T1000 (cell line): ENCODE data around the gene SPATA31E1.
"Not testable (repeated sequence)": the region's sequence is repeated elsewhere in the genome, so short reads cannot be mapped to it uniquely, and the experiment has no call there.

ENCODE experiments used
- DNase-seq: peaks from one replicate; lab custom pipeline; 2025; ENCODE audit warnings: mixed read lengths; lab: John Stamatoyannopoulos, UW

SPATA31E1 gene

DNA sequence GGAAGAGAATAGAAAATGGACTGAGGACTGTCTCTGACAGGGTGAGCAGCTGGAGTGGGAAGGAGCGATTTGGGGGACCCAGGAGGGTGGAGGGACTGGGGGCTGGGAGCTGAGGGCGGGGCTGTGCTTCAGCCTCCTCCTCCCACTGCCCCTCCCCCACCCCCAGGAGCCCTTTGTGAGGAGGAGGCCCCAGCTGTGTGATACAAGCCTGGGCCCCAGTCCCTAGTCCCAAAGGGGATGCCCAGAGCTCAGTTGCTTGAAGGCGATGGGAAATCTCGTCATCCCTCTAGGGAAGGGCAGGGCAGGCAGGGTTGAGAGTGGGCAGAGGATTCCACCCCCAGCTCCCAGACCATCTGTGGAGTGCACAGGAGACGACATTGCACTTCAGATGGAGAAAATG is at the start of gene SPATA31E1:
TSS of gene SPATA31E1 (plus strand) at position 251 of the 400 bp plus-strand sequence. CDS start at position 266, 15 bp downstream.
- no peak for DNase-seq

DNA sequence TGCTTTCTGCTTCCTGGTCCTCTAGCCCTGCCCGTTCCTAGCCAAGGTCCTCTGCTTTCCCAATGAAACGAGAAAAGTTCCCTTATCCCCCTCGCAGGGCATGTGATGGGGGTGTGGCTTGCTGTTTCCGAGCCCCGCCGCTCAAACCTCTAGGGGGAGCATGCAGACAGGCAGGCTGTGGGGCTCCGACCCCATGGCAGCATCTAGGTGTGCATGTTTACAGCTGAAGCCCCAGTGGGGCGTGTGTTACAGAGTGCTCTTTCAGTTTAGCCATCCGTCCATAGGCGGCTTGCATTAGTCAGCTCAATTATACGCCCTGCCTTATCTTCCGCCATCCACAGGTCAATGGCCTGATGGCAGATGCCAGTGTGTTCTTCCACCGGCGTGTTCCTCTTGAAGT is 48.3 kb upstream of the SPATA31E1 start:
- no peak for DNase-seq

DNA sequence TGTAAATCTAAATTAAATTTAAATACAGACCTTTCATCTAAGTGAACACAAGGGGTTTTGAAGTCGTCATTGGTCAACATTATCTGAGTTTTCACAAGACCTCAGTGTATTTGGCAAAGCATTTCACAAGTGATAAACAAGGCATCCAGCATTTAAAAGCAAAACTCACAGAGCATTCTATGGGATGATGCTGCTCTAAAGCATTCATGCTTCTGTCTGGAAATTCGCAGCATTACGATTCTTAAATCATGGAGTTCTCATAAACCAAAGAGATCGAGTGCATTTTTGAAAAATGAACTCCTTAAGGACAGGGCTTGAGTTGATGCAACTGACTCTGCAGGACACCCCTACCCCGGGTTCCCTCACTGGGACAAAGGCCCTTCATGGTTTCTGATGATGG is 46.1 kb upstream of the SPATA31E1 start:
- no peak for DNase-seq

DNA sequence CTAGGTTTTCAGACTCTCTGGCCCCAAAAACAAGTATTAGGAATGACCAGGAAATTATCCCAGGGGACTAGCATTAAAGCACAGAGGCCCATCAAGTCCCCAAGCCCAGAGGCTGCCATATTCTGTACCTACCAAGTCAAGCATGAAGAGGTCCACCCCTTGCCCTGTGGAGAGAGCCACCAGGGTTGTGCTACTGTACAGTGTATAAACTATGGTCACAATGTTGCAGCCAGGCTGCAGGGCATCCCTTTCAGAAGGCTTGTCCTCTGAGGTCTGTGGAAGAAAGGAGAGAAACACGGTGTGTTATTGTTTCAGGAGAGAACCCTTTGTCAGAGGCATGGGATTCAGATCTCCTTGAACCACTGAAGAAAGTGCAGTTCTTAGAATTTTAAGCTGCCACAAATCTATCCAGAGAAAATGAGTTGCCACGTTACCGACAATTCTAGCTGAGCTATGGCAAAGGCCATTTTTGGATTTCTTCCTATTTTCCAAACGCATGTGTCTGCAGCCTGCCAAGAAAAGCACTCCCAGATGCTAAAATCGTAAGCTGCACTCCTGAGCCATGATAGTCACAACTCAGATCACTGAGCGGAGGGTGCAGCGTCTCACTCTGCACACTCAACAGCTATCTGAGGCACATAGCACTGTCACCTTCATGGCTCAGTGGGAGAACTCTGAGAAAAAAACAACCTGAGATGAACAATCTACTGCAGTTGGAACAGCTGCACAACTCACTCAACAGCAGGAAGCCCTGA is 45.5 kb upstream of the SPATA31E1 start:
- no peak for DNase-seq

DNA sequence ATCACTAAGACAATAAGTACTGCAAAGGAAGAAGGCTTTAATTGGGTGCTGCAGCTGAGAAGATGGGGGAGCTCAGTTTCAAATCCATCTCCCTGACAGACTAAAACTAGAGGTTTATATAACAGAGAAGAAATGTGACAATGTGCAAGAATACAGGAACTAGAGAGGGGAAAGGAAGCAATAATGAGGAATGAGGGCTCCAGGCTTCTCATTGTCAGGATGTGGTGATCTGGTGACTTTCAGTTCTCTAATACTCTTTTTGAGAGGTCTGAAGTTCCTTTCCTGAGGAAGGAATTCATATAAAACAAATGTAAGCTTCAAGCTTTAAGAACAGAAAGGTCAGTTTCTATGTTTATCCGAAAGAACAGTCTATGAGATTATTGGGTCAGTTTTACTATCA is 42.5 kb upstream of the SPATA31E1 start:
- DNase-seq = no peak

DNA sequence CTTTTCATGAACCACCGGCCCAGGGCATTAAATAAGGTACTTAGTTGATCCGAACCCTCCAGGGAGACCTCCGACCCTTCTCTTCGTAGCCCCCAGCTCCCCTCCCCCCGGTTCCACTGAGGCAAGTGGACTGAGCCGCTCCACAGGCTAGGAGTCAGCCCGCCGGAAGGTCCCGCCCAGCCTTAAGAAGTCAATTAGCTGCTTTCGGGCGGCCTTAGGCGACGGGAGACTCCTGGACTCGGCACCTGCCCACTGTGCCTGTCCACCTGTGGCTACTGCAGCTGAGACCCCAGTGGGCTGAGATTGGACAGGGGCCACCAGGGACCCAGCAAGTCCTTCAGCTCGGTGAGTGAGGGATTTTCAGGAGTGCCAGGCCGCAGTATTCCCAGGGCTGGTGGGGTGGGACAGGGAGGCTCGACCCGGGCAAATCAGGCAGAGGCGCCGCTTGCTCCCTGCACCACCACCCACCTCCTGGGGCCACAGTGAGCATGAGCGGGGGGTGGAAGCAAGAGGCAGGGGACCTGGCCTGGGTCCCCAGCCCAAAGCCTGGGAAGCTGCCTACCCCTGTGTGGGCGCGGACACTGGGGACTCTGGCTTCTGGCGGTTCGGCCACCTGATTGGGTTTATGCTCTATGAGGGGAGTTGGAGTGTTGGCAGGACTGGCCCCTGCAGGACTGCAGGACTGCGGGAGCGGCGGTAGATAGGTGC is 39.6 kb upstream of the SPATA31E1 start:
- no peak for DNase-seq

DNA sequence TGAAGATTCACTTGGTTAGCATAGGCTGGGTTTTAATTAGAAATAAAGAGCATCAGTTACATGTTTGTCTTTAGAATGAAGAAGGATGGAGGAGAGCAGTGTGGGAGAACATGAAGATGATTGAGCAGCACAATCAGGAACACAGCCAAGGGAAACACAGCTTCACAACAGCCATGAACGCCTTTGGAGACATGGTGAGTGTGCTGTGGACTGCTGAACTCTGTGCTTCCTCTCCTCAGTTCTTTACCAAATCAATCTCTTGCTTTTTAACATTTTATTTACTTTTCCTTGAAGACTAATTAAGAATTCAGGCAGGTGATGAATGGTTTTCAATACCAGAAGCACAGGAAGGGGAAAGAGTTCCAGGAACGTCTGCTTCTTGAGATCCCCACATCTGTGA is 38.2 kb upstream of the SPATA31E1 start:
- no peak for DNase-seq

DNA sequence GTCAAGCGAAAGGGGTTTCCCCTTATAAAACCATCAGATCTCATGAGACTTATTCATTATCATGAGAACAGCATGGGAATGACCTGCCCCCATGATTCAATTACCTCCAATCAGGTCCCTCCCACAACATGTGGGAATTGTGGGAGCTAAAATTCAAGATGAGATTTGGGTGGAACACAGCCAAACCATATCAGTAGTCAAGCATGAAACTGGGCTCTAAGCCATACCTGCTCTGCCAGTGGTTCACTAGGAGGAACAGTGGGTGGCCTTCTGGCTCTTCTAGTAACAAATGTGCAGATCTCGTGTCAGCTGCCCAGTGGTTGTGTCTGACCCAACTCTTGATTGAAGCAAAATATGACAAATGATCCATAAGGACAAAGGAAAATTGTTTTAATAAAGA is 34.9 kb upstream of the SPATA31E1 start:
- DNase-seq = not testable (repeated sequence)

DNA sequence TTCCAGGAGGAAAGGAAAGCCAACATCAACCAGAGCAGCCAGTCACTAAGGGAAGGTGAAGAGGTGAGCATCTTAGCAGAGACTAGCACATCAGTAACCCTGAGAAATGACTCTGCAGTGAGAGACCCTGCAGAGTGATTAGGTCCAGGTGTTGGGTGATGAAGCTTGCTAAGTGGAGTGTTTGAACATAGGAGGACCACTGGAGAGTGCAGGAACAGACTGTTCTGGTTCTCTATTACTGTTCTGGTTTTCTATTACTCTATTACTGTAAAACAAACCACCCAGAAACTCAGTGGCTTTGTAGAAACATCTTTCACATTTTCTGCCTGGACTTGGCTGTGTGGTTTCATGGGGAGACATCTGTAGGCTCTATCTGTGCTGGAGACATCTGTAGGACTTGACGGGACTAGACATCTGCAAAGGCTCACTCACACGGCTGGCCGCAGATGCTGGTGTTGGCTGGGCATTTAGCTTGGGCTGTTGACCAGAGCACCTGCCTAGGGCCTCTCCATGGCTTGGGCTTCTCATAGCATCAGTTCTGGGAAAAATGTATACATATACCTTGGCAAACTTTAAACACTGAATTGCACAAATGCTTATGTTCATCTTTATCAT is 33.4 kb upstream of the SPATA31E1 start:
- DNase-seq = no peak

DNA sequence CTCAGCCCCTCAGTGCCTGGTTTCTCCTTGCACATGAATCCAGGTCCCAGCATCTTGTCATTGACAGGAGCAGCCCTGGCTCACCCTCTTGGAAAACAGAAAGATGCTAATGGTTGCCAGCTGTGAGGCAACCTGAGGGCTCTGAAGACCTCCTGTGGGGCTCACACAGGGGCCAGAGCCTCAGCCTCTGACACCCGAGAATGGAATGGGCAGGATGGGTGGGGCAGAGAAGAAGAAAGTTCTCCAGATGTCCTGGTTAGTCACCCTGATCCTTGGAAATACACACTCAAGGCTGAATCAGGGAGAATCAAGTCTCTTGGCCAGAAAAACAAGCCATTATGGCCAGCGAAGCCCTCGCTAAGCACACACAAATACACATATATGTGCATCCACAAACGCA is 32.3 kb upstream of the SPATA31E1 start:
- peak; percentile 56 for DNase-seq

DNA sequence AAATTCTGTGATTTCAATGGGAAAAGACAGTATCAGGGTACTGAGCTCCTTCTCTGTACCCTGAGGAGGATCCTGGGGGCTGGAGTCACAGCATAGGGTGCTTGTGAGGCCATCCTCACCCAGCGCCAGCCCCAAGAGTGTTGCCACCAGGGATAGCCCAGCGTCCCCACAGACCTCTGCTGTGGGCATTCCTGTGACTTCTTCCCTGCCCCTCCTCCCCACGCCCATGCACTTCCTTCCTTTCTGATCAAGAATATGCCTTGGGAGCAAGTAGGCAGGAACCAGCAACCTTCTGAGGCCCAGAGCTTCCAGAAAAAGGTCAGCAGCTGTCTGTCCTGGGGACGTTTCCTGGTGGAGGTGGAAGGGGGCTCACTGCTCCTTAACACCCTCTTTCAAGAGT is 31.5 kb upstream of the SPATA31E1 start:
- DNase-seq = not testable (repeated sequence)

DNA sequence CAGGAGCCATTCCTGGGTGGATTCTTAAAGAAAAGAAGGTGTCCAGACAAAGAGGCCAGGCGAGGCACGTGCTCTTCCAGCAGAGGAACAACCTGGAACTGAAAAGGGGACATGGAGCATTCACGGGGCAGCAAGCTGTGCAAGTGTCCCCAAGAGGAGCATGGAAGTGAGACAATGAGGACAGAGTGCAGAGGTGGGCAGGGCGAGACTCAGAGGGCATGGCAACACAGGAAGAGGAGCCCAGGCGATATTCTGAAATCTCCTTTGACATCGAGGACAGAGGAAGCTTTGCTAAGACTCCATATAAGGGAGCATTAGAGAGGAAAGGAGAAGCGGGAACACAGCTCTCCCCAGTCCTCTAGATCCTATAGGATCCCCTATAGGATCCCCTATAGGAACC is 29.4 kb upstream of the SPATA31E1 start:
- no peak for DNase-seq

DNA sequence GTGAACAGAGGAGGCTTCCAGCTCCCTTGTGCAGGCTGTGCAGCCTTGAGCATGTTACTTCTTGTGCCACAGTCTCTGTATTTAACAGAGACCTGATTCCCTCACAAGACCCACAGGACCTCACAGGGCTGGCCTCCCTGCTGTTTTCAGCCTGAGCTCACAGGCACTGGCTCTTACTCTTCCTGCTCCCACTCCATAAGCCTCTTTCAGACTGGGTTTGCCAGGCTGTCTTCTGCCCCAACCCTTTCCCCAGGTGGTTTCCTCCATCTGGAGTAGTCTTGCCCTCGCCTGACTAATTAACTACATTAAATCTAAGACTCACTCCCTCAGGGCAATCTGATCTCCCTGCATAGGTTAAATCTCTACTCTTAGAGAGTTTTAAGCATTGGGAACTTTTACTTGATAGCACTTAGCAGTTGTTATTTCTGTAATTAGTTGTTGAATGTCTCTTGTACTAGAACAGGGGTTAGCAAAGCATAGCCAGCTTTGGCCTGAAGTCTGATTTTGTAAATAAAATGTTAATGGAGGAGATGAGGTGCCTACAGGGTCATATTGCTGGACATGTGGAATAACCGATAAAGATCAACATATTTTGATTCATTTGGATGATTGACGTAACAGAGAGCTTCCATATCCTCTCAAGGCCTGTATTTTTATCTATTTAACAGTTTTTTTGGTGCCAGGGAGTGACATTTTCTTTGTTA is 28.6 kb upstream of the SPATA31E1 start:
- DNase-seq = no peak

DNA sequence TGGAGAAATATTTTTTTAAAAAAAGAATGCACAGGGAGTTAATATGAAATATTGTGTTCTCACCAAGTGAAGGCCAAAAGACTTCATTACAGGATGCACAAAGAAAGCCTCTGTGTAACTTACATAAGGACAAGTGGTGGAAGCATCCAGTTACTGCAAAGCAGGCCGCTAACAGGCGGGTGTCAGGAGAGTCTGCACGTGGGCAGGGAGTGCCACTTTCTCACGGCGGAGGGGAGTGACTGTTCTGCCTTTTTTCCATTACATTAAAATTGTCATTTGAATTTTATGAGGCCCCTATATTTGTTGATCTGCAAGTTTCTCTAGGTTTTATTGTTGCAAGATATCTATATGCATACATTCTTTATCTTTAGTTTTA is 28.1 kb upstream of the SPATA31E1 start:
- DNase-seq = no peak

DNA sequence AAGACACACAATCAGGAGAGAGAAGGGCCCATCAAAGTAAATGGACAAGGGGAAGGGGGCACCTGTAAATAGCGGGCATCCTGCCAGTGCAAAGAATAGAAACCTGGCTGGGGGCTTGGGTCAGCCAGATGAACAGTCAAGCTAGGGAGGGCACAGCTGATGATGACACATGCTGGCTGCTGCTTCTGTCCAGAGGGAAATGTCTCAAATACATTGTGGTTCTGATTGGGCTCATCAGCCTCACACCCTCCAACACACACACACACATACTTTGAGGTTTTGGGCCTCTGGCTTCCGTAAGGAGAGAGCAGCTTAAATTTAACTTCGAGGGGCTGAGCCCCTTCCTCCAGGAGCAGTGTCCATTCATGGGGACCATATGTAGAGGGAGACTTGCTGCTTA is 27.6 kb upstream of the SPATA31E1 start:
- no peak for DNase-seq

DNA sequence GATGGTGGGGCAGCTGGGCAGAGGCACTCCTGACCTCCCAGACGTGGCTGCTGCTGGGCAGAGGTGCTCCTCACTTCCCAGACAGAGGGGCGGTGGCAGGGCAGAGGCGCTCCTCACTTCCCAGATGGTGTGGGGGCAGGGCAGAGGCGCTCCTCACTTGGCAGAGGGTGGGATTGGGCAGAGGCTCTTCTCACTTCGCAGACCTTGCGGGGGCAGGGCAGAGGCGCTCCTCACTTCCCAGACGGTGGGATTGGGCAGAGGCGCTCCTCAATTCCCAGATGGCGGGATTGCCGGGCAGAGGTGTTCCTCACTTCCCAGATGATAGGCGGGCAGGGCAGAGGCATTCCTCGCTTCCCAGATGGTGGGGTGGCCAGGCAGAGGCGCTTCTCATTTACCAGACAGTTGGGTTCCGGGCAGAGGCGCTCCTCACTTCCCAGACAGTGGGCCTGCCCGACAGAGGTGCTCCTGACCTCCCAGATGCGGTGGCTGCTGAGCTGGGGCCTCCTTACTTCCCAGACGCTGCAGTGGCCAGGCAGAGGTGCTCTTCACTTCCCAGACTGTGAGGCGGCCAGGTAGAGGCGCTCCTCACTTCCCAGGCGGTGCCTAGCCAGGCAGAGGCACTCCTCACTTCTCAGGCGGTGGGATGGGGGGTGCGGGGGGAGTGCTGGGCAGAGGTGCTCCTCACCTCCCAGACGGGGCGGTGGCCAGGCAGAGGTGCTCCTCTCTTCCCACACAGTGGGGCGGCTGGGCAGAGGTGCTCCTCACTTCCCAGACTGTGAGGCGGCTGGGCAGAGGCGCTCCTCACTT is 25.3 kb upstream of the SPATA31E1 start:
- no peak for DNase-seq

DNA sequence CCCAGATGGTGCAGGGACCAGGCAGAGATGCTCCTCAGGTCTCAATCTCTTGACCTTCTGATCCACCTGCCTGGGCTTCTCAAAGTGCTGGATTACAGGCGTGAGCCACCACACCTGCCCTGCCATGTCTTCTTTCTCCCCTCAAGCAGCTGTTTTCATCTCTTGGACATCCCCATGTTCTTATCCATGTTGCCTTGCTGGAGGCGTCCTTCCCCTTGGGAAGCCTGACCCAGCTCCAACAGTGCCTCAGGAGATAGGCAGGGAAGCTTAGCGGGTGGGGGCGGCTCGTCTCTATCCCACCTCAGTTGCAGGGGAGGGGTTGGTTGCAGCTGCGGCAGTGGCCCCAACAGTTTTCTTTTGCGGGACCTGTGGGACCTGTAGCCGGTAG is 24.7 kb upstream of the SPATA31E1 start:
- no peak for DNase-seq

DNA sequence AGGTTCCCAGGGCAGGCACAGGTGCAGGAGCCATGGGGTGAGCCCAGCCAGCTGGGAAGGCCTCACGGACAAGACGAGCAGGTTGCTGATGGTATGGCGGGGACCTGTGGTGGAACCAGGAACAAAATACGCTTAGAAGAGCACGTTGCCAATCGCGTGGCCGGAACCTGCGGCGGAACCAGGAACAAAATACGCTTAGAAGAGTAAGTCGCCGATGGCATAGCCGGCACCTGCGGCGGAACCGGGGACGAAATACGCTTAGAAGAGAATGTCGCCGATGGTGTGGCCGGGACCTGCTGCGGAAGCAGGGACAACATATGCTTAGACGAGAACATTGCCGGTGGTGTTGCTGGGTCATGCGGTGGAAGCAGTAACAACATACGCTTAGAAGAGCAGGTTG is 23.5 kb upstream of the SPATA31E1 start:
- DNase-seq = no peak

DNA sequence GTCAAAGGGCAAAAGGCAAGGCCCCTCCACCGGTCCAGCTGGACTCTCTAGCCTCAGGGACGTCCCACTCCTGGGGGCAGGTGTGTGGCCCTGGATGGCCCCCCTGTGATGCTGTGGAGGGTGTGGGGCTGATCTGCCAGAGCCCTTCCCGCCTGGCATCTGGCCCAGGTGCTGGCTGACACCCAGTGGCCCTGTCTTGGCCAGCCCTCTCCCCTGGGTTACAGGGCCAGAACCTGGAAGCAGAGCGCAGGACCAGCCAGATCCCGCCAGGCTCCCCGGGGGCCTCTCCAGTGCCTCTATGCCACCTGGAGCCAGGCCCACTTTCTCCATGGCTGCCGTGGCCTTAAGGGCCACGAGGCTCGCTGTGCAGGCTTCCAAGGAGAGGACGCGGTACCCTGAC is 22.9 kb upstream of the SPATA31E1 start:
- DNase-seq = no peak

DNA sequence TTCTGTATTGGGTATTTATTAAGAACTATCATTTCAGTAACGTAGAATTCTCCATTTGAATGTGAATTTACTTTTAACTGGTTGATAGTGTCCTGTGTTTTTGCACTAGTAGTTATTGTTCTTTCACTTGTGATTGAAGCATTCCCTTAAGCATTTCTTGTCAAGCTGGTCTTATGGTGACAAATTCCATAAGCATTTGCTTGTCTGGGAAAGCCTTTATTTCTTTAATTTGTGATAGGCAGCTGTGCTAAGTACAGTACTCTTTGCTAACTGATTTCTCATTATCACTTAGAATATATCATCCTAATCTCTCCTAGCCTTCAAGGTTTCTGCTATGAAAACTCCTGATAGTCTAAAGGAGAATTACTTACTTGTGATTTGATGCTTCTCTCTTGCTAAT is 21.3 kb upstream of the SPATA31E1 start:
- no peak for DNase-seq

DNA sequence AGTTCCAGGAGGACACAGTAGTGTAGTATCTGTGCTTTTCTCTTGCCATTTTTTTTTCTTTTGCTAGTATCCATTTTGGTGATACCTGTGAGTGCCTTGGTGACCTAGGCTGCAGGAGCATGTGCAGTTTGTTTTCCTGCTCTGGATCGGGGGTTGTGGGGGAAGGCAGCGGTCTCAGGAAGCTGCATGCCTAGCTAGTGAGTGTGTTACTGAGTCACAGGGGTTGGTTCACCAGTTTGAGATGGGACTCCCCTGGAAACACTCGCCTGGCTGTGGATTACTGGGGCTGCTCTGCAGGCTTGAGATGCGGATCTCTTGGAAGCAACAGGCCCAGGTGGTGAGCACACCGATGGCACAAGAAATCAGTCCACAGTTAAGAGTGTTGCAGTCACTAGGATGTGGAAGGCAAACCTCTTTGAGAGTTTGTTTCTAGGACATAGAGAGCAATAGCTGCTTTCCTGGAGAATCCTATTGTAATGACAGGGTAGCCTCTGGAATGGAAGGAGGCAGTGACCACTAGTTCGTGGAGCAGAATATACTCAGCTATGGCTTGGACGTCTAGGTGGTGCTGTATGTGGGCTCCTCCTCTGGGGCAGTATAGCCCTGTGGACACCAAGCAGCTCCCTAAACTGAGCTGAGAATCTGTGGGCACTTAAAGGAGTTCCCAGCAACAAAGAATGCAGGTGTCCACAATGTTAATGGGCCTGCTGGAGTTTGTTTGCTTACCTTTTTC is 20.0 kb upstream of the SPATA31E1 start:
- peak; percentile 54 for DNase-seq
